CD4-positive, alpha-beta T cell treated with Interferon alpha-2 for 1 hour (primary cell): ENCODE measurements around the gene KDR.

Experiments
- DNase-seq, 2 donors: peaks; one replicate each; pipeline ENCODE4 v3.0.0-alpha.2; 2020 to 2022

KDR gene

DNA sequence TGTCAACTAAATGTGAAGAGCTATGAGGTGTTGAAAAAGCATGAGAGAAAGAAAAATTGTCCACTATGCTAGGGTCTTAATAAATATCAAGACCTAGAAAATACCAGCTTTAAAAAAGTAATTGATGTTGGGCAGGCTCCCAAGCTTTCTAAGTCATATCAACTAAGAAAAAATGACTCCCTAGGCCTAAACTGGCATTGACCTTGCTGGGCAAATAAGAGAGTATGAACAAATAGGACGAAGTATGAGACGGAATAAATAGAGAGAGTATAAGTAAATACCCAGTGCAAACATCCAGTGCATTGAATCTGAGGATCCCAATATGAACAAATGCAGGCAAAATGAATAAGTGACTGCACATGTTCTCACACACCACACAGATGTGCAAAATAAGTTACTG lies 3.2 kb downstream of the KDR start:
- no peak for DNase-seq

DNA sequence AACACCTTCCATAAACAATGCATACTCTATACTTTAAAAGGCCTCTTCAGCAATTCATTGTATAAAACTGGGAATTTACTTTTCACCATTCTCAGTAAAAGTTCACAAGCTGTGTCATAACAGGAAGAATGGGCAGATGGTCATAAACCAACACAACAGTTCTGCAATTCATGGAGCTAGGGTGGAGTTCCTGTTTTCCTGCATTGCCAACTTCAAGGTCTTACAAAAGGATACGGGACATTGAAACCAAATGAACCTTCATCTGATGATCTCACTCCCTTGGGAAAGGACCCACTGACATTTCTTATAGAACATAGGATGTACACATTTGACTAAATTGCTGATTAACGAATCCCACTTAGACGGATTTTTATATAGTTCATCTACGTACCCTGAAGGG lies 4.1 kb downstream of the KDR start:
- DNase-seq, result no peak

DNA sequence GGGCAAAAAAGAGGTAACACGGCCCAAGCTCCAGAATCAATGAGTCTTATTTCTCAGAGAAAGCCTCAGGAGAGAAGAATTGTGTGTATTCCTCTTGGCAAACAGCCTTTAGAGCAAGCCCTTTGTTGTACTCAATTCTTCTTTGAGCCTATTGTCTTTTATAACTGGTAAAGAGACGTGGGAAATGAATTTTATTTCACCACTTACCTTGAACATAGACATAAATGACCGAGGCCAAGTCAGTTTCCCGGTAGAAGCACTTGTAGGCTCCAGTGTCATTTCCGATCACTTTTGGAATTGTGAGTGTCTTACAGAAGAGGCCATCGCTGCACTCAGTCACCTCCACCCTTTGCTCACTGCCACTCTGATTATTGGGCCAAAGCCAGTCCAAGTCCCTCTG lies 7.0 kb downstream of the KDR start:
- no peak for DNase-seq

DNA sequence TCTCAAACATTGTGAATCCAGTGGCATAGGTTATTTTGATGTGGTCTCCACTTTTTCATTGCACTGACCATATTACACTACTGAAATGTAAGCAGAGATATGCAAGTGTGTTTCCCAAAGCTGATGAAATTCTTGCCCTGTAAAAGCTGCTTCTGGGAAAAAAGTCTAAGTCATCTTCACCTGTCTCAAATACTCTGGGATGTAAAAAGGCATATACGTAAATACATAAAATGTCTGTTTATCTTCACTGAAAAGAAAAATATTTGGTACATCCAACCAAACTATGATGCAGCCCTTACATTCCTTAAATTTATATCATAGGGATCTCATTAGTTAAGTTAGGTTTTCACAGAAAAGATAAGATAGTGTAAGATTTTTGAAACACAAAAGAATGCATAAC lies 7.9 kb downstream of the KDR start:
- DNase-seq, result no peak

DNA sequence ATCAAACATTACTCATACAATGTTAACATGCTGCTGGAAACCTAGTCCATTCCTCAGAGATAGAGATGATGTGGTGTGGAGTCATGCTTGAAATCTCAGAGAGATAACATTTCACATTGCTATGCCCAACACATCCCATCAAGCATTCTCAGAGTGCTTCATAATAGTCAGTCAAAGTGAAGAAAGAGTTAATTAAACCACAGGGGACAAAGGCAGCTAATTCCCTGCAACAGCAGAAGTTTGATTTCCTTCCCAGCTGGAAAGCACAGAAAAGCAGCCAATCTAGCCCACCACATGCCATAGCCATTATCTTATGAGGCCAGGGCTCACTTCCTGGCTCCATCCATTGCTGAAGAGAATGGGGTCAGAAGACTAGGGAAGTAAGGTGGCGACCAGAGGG lies 8.9 kb downstream of the KDR start:
- no peak for DNase-seq

DNA sequence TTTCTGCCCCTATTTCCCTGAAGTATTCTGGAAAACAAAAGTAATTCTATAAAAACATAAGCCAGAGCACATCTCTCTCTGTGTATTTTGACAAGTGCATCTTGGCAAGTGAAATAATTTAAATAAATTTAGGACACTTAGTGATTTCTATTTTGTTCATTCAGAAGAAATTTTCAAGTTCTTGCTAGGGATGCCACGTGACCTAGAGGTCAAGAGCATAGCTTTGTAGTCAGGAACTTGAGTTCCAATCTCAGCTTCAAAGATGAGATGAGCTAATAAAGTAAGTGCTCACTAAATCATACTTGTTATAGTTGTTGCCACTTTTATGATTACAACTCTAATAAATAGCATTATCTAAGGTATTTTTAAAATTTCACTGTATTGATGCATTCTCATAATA lies 13.8 kb downstream of the KDR start:
- DNase-seq, result no peak

DNA sequence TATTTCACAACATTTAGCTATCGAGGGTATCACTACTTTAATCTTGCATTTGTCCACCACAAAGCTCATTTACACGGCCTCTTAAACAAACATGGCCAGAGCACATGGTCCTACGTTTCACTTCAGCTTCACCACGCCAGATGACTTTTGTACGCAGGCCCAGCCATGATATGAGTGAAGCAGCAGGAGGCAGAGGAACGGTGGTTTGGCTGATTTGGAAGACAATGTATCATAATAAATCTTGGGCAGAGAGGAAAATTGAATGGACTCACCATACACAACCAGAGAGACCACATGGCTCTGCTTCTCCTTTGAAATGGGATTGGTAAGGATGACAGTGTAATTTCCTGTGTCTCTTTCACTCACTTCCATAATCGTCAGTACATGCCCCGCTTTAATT lies 15.3 kb downstream of the KDR start:
- no peak for DNase-seq

DNA sequence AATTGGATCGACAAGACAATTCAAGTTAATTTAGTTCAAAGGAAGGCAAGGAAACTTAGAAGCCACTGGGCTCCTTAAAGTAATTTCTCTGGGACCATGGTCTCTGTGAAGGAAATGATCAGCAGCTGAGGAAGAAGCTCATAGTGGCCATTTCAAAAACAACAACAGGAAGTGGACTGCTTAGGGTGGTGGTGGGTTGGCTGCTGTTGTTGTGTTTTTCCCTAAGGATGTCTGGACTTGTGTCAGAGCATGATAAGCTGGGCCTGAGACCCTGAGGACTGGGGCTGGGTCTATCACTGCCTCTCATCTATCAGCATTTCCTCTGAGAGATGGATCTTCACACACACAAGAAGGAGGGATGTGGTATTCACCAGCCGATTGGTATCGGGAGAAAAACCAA lies 18.3 kb downstream of the KDR start:
- DNase-seq, result no peak

DNA sequence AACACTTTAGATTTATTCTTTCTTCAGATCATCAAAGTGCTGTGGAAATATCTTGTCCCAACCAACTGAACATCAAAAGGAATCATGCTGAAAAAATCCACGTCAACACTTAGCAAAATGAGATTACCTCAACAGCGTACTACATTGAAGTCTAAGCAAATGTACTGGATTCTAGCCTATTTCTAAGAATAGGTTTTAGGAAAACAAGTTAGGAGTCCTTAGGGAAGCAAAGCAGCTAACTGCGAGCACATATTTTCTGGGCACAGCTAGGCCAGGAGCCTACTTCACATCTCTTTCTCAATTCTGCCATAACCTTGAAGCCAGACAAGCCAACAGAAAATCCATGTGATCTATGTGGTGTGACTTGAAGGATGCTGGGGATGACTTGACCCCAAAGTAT lies 22.2 kb downstream of the KDR start:
- no peak for DNase-seq

DNA sequence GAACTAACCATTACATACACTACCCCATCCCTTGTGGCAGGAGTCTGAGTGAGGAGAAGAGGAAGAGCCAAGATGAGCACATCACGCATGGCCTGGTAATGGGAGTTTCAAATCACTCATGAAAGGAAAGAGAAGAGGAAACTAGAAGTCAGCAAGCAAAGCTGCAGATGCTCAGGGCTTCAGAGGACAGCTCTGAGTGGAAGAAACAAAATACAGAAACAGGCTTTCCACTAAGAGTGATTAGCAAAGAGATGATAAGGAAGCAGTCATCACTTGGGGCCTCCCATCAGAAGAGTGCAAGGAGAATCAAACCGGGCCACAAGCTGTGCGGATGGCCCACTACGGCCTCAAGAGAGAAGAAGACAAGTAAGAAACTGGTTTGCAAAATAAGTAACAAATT lies 25.6 kb downstream of the KDR start:
- DNase-seq, result no peak

DNA sequence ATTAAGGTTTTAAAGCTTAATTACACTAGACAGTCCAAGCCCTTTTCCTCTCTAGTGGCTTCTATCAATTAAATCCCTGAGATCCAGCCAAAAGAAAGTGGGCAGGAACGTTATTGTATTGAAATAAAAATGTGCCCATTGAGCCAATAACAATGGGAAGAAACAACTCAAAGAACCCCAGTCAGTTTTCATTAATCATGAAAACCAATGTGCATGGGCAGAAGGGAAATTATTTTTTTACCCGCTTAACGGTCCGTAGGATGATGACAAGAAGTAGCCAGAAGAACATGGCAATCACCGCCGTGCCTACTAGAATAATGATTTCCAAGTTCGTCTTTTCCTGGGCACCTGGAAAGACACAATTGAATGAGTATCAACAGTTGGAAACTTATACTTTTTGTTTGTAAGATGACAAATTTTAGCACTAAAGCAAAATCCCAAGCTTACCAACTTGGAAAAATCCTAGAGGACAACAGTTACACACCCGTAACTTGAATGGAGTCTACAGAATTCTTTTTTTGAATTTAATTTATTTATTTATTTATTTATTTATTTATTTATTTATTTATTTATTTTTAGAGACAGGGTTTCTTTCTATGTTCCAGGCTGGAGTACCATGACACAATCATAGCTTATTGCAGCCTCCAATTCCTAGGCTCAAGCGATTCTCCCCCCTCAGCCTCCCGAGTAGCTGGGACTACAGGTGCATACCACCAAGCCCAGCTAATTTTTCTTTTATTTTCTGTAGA lies 26.8 kb downstream of the KDR start:
- DNase-seq, result no peak

DNA sequence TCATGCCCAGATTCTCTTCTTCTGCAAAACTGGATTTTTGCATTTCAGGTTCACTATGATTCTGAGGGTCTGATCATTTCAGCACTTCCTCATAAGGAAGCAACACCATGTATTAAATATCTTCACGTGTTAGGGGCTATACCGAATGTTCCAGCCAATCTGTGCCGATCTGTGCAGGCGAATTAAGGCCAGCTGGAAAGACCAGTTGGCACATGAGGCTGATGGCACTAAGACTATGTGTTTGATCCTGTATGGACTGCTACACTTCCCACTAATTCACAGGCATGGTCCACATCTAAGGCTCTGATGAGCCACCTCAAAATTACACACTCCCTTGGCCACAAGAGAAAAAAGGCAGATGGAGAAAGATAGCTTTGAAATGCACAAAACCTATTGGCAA lies 28.8 kb downstream of the KDR start:
- DNase-seq, result no peak

DNA sequence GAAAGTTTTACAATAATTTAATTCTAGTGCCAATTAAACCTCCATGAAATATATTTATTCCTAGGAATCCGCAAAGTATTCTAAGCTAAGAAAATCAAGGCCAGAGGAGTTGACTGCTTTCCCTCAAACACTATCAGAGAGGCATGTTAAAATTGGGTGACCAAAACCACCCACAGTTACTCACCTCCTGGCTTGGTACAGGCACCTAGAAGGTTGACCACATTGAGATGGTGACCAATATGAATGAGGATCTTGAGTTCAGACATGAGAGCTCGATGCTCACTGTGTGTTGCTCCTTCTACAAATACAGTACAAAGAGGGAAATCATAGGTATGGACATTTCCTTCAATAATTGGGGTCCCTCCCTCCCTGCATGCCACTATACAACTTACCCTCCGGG lies 29.4 kb downstream of the KDR start:
- DNase-seq, result no peak

DNA sequence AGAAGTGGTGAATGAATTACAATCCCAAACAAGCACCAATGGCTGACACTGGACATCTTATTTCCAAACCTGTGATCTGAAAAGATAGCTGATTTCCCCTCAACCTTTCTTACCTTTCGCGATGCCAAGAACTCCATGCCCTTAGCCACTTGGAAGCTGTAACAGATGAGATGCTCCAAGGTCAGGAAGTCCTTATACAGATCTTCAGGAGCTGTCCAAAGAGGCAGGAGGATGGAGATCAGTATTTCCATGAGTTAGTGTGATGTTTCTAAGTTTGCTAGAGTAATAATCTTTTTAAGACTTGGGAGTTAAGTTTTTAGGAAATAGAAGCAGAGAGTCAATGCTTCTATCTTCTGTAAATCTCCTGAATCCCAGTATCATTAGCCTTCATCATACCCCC lies 32.9 kb downstream of the KDR start:
- DNase-seq, result no peak

DNA sequence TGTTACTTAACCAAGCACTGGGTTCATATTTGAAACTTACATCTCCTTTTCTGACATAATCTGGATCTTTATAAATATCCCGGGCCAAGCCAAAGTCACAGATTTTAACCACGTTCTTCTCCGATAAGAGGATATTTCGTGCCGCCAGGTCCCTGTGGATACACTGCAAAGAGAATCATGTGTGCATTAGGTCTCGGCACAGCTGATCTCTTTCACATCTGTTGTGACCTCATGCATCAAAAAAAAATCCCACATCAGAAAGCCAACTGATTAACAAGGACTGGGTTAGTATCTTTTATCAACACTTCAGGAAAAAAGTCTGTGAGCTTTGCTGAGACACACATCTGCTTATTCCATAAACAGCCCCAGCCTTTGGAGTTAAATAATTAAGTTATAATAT lies 35.5 kb downstream of the KDR start:
- no peak for DNase-seq

DNA sequence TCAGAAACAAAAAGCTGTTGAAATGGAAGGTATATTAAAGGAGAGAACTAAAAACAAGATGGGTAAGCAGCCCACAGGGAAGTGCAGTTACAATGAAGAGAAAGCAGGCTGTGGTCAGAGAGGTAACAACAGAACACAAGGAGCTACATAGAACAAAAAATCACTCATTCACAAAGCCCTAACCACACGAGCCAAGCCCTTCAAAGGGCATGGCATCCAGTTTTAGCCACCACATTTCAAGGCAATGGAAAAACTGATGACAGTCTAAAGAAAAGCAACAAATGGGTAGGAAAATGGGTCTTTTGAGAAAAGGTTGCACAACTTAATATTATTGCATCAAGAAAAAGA lies 37.5 kb downstream of the KDR start:
- no peak for DNase-seq

DNA sequence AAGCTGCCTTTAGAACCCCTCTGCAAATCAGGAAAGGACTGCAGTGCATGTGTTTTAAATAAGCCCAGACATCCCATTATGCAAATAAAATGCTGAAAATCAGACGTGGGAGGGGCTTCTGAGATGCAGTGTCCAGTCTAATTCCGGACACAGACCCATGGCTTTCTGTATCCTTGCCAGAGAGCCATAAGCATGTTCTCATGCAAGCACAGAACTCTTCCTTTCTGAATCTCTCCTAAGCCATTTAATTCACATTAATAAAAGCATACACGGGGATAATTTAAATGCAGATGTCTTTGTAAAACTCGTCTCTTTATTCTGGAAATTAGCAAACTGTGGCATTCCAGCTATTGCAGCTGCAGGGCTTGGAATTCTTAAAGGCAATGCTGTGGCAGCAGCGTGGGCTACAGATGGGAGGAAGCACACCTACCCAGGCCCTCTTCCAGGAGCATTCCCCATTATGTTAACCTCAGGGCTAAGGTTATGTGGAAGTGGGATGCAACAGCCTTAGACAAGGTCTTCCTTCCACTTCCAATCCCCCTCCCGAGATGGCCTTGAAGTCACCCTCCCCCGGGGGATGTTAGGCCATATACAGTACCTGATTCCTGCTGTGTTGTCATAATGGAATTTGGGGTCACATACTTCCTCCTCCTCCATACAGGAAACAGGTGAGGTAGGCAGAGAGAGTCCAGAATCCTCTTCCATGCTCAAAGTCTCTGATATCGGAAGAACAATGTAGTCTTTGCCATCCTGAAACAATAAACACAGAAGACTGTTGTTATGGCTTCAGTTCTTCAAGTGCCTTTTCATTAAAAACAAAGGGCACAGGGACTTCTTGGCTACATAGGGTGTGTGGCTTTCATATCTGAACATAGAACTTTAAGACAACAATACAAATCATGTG lies 38.1 kb downstream of the KDR start:
- no peak for DNase-seq

DNA sequence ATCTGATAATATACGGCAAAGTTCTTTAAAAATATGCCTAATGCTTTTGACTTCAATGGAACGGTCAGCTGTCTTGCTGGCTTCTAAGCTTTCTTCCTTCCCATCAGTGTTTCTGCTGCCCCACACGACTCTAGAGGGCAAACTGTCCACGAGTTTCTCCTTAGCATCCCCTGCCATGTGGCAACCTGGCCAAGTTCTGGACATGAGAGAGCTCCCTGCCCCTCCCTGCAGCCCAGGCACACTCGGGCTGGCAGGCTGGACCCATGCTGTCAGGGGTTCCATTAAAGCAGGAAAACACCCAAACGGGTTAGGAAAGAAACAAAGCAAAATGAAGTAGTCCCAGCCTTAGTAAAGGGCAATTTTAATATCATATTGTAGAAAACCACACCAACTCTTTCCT lies 38.8 kb downstream of the KDR start:
- no peak for DNase-seq

DNA sequence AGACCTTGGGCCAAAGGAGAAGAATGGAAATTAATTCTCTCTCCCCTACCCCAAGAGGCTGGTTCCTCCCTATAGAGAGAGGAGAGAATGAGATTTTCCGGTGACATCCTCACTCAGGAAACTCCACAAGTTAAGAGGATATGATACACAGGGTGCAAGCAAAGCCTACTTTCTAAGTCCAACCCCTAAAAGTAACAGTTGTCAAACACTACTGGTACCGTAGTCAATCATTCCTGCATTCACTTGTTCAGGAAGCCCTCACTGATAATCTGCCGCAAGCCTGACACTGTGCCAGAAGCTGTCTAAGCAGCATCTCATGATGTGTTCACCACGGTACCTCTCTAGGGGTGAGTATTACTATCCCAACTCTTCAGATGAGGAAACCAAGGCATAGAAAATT lies 41.7 kb downstream of the KDR start:
- DNase-seq, result no peak

DNA sequence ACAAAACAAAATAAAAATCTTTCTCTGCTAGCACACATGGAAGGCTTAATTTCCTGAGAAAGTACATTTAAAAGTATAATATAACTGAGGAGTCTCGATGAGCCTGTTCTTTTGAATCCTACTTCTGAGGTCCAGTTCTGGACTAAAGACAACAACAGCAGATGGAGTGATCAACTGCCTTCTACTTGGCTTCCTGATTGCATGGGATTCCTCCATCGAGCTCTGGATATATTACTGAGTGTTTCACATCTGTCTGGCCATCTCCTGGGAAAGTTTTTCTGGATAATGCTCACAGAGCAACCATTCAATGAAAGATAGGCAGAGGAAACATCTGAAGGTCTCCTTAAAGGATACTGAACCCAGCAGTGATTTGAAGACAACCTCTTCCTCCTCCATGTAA lies 42.6 kb downstream of the KDR start:
- no peak for DNase-seq

DNA sequence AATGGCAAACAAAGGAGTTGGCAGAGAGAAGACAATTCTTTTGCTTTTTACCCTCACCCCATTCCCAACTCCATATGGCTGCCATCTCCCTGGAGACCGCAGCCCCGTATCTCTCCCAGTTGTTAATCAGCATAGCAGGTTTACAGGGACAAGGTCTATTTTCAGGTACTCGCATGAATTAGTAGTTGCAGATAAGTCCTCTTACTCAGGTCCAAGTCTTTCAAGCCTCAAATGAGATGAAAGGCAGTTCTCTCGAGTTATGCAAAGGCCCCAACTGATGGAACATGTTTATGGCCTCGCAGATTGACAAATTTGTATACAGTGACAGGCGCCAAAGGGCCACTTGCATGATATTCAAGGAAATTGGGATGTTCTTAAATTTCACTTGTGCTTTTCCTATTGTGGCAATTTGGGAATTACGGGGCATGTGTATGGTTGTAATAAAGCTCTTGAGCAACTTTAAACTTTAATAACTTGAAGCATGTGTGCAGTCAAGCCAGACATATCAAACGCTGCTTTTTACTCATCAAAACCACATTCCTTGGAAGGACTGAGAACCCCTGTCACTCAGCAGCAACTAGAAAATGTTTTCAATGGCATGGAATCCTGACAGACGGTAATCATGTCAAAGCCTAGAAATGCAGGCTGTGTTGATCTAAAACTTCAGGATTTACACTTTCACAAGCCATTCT lies 45.1 kb downstream of the KDR start:
- no peak for DNase-seq

DNA sequence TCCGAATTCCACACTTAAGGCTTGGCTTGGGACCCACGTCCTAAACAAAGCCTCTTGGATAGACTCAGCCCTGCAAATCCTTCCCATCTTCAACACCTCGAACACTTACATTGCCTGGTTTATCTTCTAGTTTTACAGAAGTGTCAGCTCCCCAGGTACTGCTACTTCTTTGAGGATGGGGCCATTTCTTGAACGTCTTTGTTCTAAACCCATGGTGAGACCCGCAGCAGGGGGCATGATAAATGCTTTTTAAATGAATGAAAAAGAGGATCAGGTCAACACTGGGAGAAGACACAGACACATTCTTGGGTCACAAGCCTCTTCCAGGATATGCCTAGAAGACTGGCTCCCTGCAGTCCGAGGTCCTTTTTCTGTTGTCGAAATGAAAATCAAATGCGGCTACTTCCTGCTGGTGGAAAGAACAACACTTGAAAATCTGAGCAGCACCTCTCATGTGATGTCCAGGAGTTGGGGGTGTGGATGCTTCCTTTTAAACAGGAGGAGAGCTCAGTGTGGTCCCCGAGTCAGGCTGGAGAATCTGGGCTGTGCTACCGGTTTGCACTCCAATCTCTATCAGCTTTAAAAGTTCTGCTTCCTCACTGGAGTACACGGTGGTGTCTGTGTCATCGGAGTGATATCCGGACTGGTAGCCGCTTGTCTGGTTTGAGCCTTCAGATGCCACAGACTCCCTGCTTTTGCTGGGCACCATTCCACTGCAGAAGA lies 45.8 kb downstream of the KDR start:
- DNase-seq, result no peak

DNA sequence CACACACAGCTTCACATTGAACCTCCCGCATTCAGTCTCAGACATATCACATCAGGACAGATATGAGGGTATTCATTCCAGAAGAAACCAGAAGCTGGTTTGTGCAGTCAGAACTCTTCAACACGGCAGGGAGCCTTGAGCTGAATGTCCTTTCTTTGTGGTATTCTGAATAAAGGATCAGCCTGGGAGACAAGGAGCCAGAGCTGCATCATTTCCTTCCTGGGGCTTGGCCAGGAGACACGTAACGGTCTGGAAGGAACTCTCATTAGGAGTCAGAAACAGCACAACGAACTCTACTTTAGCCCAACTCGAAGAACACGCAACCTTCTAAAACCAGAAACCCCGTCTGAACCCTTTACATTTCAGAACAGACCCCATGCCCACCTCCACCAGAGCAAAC lies 46.4 kb downstream of the KDR start:
- no peak for DNase-seq
